Body of pancreas (tissue), 4 donors: ENCODE results near the gene LEMD2. TPM values are rescaled to one million over a fixed set of nuclear protein-coding genes. Genes with fewer than 3 reads are reported as not detected.

Source experiments
- ATAC-seq: fragments of 150-250 bp; one replicate; pipeline ENCODE4 v1.9.1; 2016
- DNase-seq, 4 donors: peaks; one replicate each; pipeline ENCODE4 v3.0.0-alpha.2; 2019
- H3K27ac ChIP-seq, 4 donors: fragments of 200-600 bp; sonication (generic); 1 replicate in 3 of 4; 2 replicates in 1 of 4; pipeline versions ENCODE4 v1.5.1 to v1.6.1; 2016 to 2019; ENCODE audit warnings: mild to moderate bottlenecking in 1 of 4, mixed read lengths in 1 of 4, moderate library complexity in 1 of 4
- H3K27me3 ChIP-seq, 2 donors: fragments of 200-600 bp; sonication (generic); one replicate each; pipeline ENCODE4 v1.6.0; 2016; ENCODE audit warnings: mild to moderate bottlenecking in 1 of 2
- H3K36me3 ChIP-seq, 2 donors: fragments of 200-600 bp; sonication (generic); replicated peaks in 1 of 2; 2 replicates each; pipeline ENCODE4 v1.5.1; 2016; ENCODE audit warnings: low read depth in 2 of 2; ENCODE audit not compliant: insufficient read depth in 1 of 2
- H3K4me1 ChIP-seq: fragments of 200-600 bp; sonication (generic); one replicate; pipeline ENCODE4 v1.6.0; 2016
- H3K4me3 ChIP-seq, 2 donors: fragments of 200-600 bp; sonication (generic); 1 replicate in 1 of 2; 2 replicates in 1 of 2; pipeline ENCODE4 v1.5.1; 2016 to 2019
- H3K9me3 ChIP-seq, 3 donors: fragments of 200-600 bp; sonication (generic); 1 replicate in 2 of 3; 2 replicates in 1 of 3; pipeline ENCODE4 v1.5.1; 2016
- POLR2A ChIP-seq, 3 donors: fragments of 450-650 bp; IDR thresholded peaks; one replicate each; pipeline ENCODE4 v1.6.1; 2016; ENCODE audit warnings: antibody characterized with exemption in 3 of 3, mild to moderate bottlenecking in 2 of 3
- WGBS, 2 donors: methylation state at CpG; one replicate each; pipeline ENCODE4 v1.1.5; 2017; 5-methylcytosine and 5-hydroxymethylcytosine counted together
- intact Hi-C: fragments of 100-400 bp; cut with DNase I; formaldehyde crosslinking; loops from one replicate; pipeline ENCODE4 v1.15.1; 2023
- total RNA-seq, 2 donors: library from RNA; depleted of rRNA; stranded (reverse); fragments of >200 nt; gene quantifications; one replicate each; pipeline ENCODE4 v1.1.0, GENCODE V29; 2016
- TF ChIP-seq, protein P1 (sequence below), 7 experiments: fragments of 450-650 bp in 4 of 7; fragments of 200-600 bp in 3 of 7; sonication (generic) in 3 of 7; IDR thresholded peaks; one replicate each; pipeline ENCODE4 v1.5.1; 2016 to 2019; ENCODE audit warnings: antibody characterized with exemption in 7 of 7

LEMD2 gene
- total RNA-seq, 2 donors from 2014 or later = 32.7 to 48.8 TPM

DNA sequence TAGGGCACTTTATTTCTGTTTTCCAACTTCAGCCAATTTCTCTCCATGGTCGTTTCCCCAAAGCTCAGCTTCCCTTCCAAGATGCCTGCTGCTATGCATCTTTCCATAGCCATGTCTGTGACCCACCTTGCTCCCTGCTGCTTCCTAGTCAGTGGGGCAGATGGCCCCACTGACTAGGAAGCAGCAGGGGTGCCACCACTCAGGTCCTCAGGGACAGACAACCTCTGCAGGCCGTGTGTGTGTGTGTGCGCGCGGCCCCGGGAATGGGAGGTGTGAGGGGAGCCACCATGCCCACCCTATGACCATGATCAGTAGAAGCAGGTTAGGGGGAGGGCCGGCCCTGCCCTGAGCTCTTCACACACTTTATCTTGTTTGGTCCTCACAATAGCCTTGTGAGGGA lies 39.5 kb downstream of the LEMD2 start:
- no peaks in the 10 kb centered on the region for H3K9me3 ChIP-seq
- no peaks in the 10 kb centered on the region for H3K36me3 ChIP-seq
- no peak overlapping the region for H3K27ac ChIP-seq
- 82 to 88% methylated on average over 7 of the region's 7 CpGs for WGBS, 2 donors
- peaks cover 6% of the 10 kb centered on the region for H3K4me1 ChIP-seq
- TF ChIP-seq POLR2A (IDR thresholded peaks at IDR 0.05) = no peak
- TF ChIP-seq, protein P1, sequence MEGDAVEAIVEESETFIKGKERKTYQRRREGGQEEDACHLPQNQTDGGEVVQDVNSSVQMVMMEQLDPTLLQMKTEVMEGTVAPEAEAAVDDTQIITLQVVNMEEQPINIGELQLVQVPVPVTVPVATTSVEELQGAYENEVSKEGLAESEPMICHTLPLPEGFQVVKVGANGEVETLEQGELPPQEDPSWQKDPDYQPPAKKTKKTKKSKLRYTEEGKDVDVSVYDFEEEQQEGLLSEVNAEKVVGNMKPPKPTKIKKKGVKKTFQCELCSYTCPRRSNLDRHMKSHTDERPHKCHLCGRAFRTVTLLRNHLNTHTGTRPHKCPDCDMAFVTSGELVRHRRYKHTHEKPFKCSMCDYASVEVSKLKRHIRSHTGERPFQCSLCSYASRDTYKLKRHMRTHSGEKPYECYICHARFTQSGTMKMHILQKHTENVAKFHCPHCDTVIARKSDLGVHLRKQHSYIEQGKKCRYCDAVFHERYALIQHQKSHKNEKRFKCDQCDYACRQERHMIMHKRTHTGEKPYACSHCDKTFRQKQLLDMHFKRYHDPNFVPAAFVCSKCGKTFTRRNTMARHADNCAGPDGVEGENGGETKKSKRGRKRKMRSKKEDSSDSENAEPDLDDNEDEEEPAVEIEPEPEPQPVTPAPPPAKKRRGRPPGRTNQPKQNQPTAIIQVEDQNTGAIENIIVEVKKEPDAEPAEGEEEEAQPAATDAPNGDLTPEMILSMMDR (IDR thresholded peaks at IDR 0.05) = no peak
- no peak for DNase-seq
- no peaks in the 10 kb centered on the region for H3K27me3 ChIP-seq
- intact Hi-C loops = no loop called here
- no peak overlapping the region for H3K4me3 ChIP-seq
- ATAC-seq = no peak

GRCh38 chr6:33748841-33749240 lies 40.1 kb downstream of the LEMD2 start:
- intact Hi-C loops = no loop called here
- ATAC-seq (no peak), DNase-seq (no peak)
- Histone ChIP-seq H3K4me3 (no peak overlapping the region), H3K36me3 (no peaks in the 10 kb centered on the region), H3K4me1 (peaks cover 11% of the 10 kb centered on the region), H3K9me3 (no peaks in the 10 kb centered on the region), H3K27ac (no peak overlapping the region), H3K27me3 (no peaks in the 10 kb centered on the region)
- no peak for TF ChIP-seq POLR2A (IDR thresholded peaks at IDR 0.05)
- TF ChIP-seq, protein P1 (IDR thresholded peaks at IDR 0.05) = no peak
- WGBS, 2 donors = 71 to 82% methylated on average over 3 of the region's 4 CpGs

GRCh38 chr6:33747823-33748222 lies 41.1 kb downstream of the LEMD2 start:
- intact Hi-C loops = no loop called here
- TF ChIP-seq, protein P1 (IDR thresholded peaks at IDR 0.05) = no peak
- TF ChIP-seq POLR2A (IDR thresholded peaks at IDR 0.05) = no peak
- Histone ChIP-seq H3K27me3 (no peaks in the 10 kb centered on the region), H3K9me3 (no peaks in the 10 kb centered on the region), H3K4me3 (no peak overlapping the region), H3K27ac (no peak overlapping the region), H3K4me1 (peaks cover 13% of the 10 kb centered on the region), H3K36me3 (no peaks in the 10 kb centered on the region)
- no peak for ATAC-seq
- 79 to 80% methylated on average over 5 of the region's 5 CpGs for WGBS, 2 donors
- no peak for DNase-seq

DNA sequence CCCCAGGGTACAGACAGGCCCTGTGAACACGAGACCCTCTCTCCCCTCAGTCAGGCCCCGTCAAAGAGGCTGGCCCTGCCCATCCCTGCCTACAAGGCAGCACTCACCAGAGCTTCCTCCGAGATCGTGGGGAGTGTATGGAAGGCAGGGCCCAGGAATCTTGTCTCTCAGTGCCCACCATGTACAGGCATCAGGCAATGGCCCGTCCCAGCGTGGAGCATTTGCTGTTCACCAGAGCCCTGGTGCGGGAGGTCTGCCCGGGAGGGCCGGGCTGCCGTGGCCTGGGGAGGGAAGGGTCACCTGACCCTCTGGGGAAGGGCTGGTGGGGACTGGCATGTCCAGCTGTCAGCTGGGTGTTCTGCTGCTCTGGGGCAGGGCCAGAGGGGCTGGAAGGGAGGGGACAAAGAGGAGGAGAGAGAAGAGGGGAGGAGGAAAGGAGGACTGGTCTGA lies 42.3 kb downstream of the LEMD2 start, which contains the start of gene IP6K3:
Gene IP6K3 (minus strand): TSS at position 255 of the 450 bp plus-strand sequence. CDS start 11,429 bp downstream, outside the sequence.
- H3K9me3 ChIP-seq = no peaks in the 10 kb centered on the region
- H3K4me1 ChIP-seq = peaks cover 13% of the 10 kb centered on the region
- peak in 1 of 3 donors; percentile 10 for TF ChIP-seq POLR2A (IDR thresholded peaks at IDR 0.05)
- TF ChIP-seq, protein P1 (IDR thresholded peaks at IDR 0.05) = no peak
- DNase-seq (no peak), ATAC-seq (no peak)
- intact Hi-C loops = no loop called here
- H3K36me3 ChIP-seq = no peaks in the 10 kb centered on the region
- no peak within 1 kb of the TSS for H3K27ac ChIP-seq
- 20 to 64% methylated on average over 2 to 8 of the region's 10 CpGs for WGBS, 2 donors
- no peak within 1 kb of the TSS for H3K4me3 ChIP-seq
- no peaks in the 10 kb centered on the region for H3K27me3 ChIP-seq

- intact Hi-C loops = no loop called here
- Histone ChIP-seq H3K27me3 (no peaks in the 10 kb centered on the region), H3K36me3 (no peaks in the 10 kb centered on the region), H3K9me3 (no peaks in the 10 kb centered on the region), H3K4me3 (no peak overlapping the region), H3K4me1 (peaks cover 14% of the 10 kb centered on the region), H3K27ac (no peak overlapping the region)
- WGBS, 2 donors = 40 to 58% methylated on average over 4 to 14 of the region's 14 CpGs
- no peak for TF ChIP-seq POLR2A (IDR thresholded peaks at IDR 0.05)
- TF ChIP-seq, protein P1 (IDR thresholded peaks at IDR 0.05) = no peak
- DNase-seq = peak in 2 of 4 donors; percentile 25 to 32
- no peak for ATAC-seq
Observed at GRCh38 chr6:33746036-33746600, 42.8 kb downstream of the LEMD2 start.
